ENCODE measurements around the gene HSD17B2.
"Not testable (repeated sequence)": the region's sequence is repeated elsewhere in the genome, so short reads cannot be mapped to it uniquely, and the experiment has no call there.

Gene HSD17B2

DNA sequence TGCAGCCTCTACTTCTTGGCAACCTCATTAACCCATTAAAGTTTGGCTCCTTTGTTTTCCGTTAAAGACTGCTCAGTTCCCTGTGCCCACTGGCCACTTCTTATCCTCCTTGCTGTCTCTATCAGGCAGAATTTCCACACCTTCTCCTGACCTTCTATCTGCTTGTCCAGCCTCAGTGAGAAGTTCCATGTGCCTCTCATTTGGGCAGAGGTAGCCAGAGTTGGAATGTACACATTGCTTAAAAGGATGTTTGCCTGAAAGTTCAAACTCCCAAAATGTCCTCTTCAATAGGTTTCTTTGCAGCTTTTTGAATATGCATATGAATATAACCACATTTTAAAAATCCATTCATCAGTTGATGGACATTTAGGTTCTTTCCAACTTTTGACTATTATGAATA is 47.0 kb downstream of the HSD17B2 start:
- DNase-seq (ENCODE audit: low read depth) = no peak

DNA sequence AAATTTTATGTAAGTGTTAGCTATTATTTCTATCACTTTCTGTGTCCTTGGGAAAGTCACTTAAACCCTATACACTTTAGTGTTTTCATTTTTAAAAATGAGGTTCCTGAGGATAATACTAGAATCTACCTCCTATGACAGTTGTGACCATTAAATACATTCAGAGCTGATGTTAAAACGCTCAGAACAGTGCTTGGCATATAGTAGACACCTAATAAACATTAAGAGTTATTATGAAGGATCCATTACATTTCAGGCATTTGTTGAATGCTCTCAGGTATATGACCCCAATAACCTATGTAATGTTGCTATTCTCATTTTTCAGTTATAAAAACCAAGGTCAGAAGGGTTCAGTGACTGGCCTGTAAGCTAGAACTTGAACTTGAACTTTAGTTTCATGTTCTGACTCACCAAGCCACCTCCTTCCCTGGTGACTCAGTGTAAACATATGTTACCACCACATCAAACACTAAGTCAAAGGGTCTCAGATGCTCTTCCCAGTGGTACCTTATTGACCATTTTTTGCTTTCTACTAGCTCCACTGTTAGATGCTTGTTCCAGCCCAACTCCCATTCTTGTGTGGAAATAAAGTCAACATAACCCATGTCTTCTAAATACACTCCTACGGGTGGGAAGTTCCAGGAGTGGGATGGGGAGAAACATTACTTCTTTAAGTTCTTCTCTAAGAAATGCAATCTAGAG is 47.6 kb downstream of the HSD17B2 start:
- DNase-seq (ENCODE audit: low read depth) = no peak

DNA sequence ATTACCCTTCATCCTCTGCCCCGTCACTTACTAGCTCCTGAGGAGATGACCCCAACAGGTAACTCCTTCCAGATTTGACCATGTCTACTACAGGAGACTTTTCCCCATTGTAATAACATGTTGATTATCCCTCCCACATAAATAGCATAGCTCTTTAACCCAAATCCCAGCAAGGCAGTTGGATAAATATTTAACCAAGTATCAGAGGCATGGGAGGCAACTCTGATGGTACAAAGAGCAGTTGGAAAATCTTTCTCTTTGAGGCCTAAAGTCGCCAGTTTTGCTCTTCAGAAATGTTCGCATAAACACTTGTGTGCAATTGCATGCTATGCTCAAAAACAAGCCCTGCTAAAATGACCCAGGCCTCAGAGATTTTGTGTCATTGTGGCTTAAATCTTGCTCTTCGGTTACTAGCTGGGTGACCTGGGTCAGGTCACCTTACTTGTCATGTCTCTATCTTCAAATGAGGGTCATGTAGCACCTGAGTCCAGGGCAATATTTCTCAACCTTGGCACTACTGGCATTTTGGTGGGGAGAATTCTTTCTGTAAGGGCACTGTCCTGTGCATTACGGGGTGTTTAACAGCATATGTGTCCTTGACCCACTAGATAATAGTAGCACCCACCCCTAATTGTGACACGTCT is 48.8 kb downstream of the HSD17B2 start:
- DNase-seq (ENCODE audit: low read depth) = no peak

DNA sequence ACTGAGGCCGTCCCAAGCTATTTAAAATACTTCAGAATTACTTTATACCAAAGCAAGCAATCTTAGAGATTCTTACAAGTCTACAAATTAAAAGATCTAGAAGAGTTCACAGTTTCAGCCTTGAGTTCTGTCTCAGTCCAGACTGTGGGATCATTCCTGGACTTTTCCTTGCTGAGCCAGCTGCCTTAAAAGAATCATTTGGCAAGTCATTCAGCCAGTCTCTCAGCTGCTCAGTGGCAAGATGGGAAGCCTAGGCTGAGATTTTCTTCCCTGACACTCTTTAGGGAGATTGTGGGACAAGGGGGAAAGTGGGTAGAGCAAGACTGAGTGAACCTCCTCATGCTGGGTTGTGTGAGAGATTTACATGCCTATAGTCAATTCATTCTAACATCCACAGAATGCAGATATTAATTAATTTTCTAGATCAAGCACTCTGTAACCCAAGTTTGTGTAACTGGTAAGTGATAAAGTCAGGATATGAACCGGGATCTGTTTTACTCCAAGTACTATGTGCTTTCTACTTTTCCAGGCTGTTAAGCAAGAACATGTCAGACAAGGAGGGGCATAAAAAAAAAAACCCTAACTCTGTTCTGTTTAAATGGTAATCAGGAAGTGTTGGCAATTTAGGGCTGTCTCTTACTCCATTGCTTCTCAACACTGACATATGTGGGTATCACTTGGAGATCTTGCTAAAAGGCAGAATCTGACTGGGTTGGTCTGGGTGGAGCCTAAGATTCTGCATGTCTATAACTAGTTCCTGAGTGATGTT is 50.1 kb downstream of the HSD17B2 start:
- DNase-seq (ENCODE audit: low read depth) = no peak

DNA sequence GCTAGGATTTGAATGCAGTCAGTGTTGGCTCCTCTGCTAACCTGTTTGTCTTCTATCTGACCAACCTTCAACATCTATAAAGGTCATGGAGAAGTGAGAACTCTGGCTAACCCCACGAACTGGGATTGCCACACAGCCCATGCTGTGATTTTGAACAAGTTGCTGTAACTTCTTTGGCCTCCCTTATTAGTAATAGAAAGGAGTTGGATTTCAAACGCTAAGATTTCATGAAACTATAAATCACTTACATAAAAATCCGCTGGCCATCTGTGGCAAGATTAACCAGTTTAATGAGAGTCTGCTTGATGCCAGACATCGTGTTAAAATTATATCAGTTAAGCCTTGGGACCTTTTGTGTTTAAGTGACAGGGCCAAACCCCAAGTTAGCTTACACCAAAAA is 53.4 kb downstream of the HSD17B2 start:
- no peak for DNase-seq (ENCODE audit: low read depth)

DNA sequence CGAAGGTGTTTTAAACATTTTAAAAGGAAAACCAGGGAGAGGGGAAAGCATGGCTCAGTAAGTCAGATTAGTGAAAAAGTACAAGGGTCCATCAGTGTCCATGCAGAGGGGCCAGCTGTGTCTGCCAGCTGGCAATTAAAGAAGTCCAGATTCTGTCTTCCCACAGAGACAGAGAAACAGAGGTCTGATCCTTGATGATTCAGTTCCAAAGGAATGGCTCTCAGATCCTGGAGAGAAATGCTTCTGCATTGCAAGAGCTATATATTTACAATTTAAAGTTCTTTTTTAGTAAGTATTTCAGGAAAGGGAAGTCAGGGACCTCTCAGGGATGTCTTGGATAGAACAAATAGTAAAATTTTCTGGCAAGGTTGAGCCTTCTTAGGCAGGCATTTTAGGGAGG is 56.2 kb downstream of the HSD17B2 start:
- no peak for DNase-seq (ENCODE audit: low read depth)

DNA sequence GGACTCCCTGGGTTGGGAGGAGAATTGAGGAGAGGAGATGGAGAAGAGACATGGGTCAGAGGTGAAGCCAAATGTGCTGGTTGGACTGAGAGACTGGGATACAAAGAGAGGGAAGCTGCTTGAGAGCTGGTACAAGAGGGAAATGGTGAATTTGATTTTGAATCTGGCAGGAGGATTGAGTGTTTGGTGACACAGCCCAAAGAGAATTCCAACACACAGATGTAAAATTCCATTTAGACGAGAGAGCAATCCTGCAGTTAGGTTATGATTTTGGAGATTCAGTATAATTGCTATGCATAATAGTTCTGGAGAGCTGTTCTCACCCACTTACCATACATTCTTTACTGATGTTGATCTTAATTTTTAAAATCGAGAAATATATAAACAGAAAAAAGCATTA is 57.7 kb downstream of the HSD17B2 start:
- no peak for DNase-seq (ENCODE audit: low read depth)

DNA sequence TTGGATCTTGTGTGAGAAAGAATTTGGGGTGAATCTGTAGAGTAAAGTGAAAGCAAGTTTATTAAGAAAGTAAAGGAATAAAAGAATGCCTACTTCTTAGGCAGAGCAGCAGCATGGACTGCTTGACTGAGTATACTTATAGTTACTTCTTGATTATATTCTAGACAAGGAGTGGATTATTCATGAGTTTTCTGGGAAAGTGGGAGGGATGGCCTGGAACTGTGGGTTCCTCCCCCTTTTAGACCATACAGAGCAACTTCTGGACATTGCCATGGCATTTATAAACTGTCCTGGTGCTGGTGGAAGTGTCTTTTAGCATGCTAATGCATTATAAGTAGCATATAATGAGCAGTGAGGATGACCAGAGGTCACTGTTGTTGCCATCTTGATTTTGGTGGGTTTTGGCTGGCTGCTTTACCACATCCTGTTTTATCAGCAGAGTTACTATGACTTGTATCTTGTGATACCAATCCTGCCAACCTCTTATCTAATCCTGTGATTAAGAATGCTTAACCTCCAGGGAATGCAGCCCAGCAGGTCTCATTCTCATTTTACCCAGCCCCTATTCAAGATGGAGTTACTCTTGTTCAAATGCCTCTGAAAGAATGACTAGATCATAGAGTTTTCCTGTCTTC is 58.7 kb downstream of the HSD17B2 start:
- no peak for DNase-seq (ENCODE audit: low read depth)

DNA sequence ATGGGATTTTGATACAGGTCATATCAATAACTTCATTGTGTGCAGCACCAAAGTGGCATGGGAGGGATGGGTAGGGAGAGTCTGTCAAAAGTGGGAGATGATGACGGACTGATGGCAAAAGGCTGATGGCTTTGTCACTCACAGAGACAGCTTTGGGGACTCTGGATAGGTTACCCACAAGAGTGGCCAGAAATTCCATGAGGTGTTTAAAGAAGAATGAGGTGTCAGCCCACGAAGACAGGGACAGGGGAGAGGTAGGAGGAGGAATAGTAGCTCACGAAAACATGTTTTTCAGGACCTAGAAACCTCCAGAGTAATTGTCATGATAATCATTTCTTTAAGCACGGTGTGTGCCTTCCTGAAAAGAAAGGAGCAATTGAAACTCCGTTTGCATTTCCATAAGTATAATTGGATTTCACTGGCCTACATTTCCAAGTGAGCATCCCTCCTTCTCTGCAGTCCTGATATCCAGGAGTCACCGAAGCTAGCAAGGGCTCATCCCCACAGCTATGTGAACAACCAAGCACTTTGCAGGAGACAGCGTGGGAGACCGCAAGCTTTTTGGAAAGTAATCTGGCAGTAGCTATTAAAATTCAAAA is 60.0 kb downstream of the HSD17B2 start:
- DNase-seq (ENCODE audit: low read depth) = no peak

DNA sequence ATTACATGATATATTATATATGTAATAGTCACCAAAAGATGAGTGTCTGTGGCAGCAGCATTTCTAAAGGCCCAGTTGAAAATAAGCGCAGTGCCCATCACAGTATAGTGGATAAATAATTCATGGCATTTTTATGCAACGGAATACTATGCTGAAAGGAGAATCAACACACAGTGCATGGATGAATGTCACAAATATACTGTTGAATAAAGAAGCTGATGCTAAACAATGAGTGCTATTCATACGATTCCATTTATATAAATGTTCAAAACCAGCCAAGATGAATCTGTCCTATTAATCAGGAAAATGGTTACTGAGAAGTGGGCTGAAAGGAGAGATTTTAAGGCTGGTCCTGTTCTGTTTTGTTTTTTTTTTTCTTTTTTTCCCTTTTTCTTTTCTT is 61.6 kb downstream of the HSD17B2 start:
- DNase-seq (ENCODE audit: low read depth) = no peak

DNA sequence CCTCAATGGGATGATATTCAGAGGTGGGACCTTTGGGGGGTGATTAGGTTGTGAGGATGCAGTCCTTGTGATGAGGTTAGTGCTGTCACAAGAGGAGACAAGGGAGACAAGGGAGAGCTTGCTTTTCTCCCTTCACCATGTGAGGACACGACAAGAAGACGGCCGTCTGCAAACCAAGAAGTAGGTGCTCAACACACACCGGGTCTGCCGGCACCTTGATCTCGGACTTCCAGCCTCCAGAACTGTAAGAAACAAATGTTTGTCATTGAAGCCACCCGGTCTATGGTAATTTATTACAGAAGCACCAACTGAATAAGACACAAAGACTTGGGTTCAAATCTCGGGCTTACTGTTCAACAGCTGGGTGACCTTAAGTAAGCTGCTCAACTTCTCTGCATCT is 70.1 kb downstream of the HSD17B2 start:
- DNase-seq (ENCODE audit: low read depth) = no peak

DNA sequence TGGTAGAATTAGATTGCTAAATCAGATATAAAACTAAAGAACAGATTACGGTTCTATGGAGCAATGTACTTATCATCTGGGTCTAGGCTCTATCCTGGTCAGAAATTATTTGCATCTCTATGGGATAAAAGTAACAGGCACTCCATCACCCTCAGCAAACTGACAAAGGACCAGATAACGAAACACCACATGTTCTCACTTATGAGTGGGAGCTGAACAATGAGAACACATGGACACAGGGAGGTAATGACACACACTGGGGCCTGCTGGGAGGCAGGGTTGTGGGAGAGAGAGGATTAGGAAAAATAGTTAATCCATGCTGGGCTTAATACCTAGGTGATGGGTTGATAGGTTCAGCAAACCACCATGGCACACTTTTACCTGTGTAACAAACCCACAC is 73.0 kb downstream of the HSD17B2 start:
- DNase-seq (ENCODE audit: low read depth) = no peak

DNA sequence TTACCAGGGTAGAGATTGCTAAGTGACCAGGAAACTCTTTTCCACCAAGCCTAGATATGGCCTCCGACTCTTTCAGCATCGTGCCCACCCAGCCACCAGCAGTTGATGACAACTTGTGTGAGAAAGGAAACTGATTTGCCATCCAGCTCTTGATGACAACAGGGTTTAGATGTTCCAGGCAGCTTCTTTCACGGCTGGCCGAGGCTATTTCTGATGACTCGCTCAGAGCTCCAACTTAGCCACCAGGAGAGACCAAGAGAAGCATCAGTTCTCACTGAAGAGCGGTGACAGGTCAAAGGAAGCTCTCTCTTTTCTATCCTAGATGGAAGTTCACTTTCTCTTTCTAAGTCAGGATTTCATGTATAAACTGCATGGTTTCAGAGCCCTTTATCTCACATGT is 73.7 kb downstream of the HSD17B2 start:
- DNase-seq (ENCODE audit: low read depth) = no peak

DNA sequence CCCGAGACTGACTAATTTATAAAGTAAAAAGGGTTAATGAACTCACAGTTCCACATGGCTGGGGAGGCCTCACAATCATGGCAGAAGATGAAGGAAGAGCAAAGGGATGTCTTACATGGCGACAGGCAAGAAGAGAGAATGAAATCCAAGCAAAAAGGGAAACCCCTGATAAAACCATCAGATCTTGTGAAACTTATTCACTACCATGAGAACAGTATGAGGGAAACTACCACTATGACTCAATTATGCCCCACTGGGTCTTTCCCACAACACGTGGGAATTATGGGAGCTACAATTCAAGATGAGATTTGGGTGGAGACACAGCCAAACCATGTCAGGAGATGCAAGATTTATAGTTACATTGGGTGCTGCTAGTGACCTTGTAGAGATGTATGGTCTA is 74.2 kb downstream of the HSD17B2 start:
- DNase-seq (ENCODE audit: low read depth) = not testable (repeated sequence)

DNA sequence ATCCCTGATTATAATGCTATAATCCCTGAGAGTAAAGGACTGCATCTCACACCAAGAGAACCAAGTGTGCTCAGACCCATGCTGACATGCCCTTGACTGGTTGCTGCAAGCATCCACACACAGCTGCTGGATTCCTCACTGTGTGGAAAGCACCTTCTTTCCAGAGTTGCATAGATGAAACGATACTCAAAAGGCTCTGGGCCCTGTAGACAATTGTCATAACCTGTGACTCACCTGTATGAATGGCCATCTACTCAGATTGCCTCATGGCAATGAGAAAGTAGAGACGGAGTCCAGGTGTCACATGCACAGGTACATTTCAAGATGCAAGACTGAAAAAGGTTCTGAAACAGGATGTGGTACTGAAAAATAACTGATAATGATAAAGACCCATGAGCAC is 76.9 kb downstream of the HSD17B2 start:
- no peak for DNase-seq (ENCODE audit: low read depth)

DNA sequence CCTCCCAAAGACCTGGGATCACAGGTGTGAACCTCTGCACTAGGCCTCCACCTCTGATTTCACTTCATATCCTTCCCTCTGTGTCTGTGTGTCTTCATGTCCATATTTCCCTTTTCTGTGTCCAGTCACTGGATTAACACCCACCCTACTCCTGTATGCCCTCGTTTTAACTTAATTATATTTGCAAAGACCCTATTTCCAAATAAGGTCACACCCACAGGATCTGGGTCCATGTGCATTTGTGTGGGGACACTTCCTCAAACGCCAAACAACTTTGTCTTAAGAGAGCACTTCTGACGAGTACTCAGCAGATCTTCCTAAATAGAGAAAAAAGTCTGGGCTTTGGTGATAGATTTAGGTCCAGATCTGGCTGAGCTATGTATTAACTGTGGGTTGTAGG is 78.7 kb downstream of the HSD17B2 start:
- DNase-seq (ENCODE audit: low read depth) = no peak

DNA sequence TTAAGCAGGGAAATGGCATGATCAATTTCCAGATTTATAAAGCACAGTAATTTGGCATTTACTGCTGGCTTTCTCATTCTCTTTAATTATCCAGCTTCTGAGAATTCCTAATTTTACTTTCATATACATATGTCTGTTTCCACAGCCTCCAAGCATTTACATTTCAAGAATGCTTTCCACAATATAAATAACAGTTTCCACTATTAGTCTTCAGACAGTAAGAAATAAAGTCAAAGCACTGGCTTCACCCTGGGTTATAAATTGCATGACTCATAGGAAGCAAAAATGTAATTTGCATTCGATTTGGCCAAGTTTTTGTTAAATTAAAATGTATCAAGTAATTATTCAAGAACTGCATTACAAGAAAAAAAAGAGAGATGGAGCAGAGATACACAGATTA is 81.5 kb downstream of the HSD17B2 start:
- no peak for DNase-seq (ENCODE audit: low read depth)

DNA sequence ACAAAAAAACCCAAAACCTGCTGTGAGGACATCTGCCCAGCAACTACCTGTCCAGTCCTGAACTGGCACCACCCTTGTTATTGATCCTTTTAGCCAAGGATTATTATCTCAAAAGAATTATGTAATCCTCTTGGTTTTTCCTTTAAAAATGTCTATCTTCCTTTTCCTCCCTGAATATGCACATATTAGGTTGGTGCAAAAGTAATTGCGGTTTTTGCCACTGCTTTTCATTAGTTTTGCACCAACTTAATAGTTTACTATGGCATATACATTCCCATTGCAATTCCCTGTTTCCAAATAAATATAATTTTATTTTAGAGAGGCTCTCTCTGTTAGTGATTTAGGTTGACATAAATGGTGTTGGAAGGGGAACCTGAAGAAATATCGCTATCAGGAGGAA is 83.7 kb downstream of the HSD17B2 start:
- DNase-seq (ENCODE audit: low read depth) = no peak

DNA sequence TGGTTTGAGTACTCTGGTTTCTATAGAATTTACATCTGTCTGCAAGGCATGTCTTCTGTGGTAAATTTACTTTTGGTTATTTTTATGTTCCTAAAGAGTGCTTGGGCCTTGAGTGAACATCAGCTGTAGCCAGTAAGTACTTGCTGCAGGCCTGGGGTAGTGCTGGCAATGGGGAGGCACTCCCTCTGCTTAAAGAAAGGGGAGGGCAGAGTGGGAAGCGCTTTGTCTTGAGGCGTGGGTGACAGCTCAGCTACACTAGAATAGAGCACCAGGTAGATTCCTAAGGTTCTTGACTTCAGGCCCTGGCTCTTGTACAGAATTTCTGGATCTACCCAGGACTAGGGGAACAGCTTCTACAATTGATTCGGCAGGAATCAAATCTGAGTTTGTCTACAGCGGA is 84.4 kb downstream of the HSD17B2 start:
- no peak for DNase-seq (ENCODE audit: low read depth)

DNA sequence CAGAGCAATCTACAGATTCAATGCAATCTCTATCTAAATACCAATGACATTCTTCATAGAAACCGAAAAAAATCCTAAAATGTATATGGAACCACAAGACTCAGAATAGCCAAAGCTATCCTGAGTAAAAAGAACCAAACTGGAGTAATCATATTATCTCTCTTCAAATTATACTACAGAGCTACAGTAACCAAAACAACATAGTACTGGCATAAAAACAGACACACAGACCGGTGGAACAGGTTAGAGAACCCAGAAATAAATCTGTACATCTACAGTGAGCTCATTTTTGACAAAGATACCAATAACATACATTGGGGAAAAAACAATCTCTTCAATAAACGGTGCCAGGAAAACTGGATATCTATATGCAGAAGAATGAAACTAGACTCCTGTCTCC is 89.6 kb downstream of the HSD17B2 start:
- DNase-seq (ENCODE audit: low read depth) = no peak

DNA sequence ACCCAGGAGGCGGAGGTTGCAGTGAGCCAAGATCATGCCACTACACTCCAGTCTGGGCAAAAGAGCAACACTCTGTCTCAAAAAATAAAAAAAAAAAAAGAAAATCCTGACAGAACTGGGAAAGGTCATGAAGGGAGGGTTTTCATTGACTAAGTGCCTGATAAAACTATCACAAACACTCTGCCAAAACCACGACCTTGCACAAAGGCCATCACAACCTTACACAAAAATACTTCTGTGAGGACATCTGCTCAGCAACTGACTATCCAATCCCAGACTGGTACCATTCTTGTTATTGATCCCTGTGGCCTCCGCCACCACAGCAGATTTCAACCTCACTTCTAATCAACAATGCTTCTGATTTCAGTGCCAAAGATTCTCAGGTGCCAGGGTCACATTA is 94.8 kb downstream of the HSD17B2 start:
- no peak for DNase-seq (ENCODE audit: low read depth)

DNA sequence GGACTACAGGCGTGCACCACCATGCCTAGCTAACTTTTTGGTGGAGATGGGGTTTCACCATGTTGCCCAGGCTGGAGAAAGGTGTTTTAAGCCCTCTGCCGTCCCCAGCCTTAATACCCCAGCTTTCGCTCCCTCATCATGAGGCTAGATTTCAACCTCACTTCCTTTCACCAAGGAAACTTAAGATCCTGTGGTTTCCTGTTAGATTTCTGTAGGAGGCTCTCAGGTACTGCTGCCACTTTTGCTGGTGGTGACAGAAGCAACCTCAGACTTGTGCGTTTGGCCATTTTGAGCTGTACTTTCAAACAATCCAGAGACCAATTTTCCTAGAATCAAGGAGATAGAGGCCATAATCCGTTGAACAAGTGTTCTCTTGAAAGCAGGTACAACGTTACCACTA is 98.7 kb downstream of the HSD17B2 start:
- no peak for DNase-seq (ENCODE audit: low read depth)

DNA sequence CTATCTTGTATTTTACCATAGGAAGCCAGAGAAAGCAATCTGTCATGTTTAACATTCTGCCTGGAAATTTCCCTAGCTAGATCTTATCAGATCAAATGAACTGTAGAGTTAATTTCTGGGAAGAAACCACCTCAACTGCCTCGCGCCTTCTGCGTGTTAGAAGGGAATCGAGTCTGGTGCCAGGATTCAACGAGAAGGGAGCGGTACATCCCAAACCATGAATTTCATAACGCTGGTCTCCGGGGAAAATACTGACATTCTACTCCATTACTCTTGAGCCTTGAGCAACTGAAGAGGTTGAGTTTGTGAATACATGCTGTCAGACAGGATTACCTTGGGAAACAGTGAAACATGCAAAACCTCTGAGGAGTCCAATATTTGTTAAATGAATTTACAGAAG is 99.8 kb downstream of the HSD17B2 start:
- DNase-seq (ENCODE audit: low read depth) = no peak
